OCI-LY3 (cell line): ENCODE measurements around the gene TMEM259.

Experiments
- CTCF ChIP-seq: fragments of 200-600, 300-600 bp; sonication (generic); IDR thresholded peaks from 2 replicates; pipeline ENCODE4 v1.5.1; 2014; ENCODE audit warnings: antibody characterized with exemption, low read length, low read depth
- EZH2phosphoT487 ChIP-seq: fragments of 200-600 bp; shearing (Covaris generic); IDR thresholded peaks from 2 replicates; pipeline ENCODE4 v1.6.1; 2018; ENCODE audit warnings: antibody characterized with exemption, mixed run types, low read depth

DNA sequence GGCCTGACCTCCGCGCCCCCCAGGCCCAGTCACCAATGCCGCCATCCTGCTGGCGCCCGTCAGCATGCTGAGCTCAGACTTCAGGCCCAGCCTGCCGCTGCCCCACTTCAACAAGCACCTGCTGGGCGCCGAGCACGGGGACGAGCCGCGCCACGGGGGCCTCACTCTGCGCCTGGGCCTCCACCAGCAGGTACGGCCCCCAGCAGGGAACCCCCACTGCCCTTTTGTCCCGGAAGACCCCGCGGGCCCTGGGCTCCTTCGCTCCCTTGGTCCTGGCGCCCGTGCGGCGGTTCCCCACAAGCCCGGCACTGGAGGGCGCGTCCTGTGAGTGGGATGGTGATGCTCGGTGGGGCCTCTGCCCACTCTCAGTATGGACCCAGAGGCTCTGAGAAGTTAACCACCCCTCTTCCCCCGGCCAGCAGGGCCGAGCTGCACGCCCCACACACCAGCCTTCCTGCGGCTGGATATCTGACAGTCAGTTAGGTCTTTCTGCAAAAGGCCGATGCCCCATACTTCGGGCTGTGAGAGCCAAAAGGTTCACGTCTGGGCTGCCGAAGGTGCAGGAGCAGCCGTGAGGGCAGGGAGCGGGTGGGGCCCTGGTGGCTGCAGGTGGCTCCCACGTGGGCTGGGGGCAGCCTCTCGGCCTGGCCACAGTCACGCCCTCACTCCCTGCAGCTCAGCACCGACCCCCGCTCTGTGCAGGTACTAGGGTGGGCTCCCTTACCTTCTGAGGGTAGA is 28.8 kb downstream of the TMEM259 start:
- TF ChIP-seq CTCF (no peak), EZH2phosphoT487 (no peak)
